ENCODE measurements around the gene ATP5MC2.
"Not testable (repeated sequence)": the region's sequence is repeated elsewhere in the genome, so short reads cannot be mapped to it uniquely, and the experiment has no call there.

ATP5MC2 gene

DNA sequence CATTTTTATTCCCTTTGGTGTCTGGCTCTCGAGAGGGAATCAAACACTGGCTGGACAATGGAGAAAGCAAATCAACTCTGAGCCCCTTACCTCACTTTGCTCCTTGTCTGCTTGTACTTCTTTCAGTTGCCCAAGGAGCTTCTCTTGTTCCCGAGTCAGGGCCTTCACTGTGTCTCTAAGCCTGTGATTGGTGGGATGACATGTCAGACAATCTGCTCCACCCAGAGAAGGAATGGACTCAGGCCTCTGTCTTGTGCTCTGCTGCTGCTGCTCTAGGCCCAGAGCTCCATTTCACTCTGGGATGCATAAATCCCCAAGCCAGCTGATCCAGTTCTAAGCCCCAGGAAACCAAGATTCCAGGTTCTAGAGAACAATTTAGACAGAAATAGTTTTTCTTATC lies 43.8 kb upstream of the ATP5MC2 start:
- TF ChIP-seq EZH2phosphoT487 (conservative IDR thresholded peaks at IDR 0.05; ENCODE audit: low read length) (no peak), CTCF (IDR thresholded peaks at IDR 0.05; ENCODE audit: insufficient read depth, low read length, poor library complexity, severe bottlenecking) (no peak)
- Histone ChIP-seq H3K9me2 (replicated peaks; ENCODE audit: insufficient read depth, low read length) (no peaks in the 10 kb centered on the region), H3K4me3 (ENCODE audit: insufficient read depth, low read length, poor library complexity, severe bottlenecking) (no peak overlapping the region), H3K9me3 (ENCODE audit: insufficient read depth, low read length) (no peaks in the 10 kb centered on the region), H3K79me2 (ENCODE audit: insufficient read depth, low read length) (no peaks in the 10 kb centered on the region), H3F3A (ENCODE audit: insufficient read depth) (no peaks in the 10 kb centered on the region), H3K36me3 (ENCODE audit: low read length) (no peaks in the 10 kb centered on the region), H3K27ac (ENCODE audit: low read depth, low read length) (no peak overlapping the region), H3K9ac (ENCODE audit: low read length) (no peak overlapping the region), H3K27me3 (ENCODE audit: low read length) (no peaks in the 10 kb centered on the region), H2AFZ (ENCODE audit: low read depth, low read length, severe bottlenecking) (no peak overlapping the region), H3K4me2 (ENCODE audit: low read depth, low read length, poor library complexity, severe bottlenecking) (no peak overlapping the region), H4K20me1 (ENCODE audit: low read depth, low read length) (no peaks in the 10 kb centered on the region)

DNA sequence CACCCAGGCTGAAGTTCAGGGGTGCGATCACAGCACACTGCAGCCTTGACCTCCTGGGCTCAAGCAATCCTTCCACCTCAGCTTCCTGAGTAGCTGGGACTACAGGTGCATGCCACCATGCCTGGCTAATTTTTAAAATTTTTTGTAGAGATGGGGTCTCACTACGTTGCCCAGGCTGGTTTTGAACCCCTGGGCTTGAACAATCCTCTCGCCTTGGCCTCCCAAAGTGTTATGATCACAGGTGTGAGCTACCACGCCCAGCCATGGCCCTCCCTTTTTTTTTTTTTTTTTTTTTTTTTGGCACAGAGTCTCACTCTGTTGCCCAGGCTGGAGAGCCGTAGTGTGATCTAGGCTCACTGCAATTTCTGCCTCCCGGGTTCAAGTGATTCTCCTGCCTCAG lies 42.7 kb upstream of the ATP5MC2 start:
- not testable (repeated sequence) for H2AFZ ChIP-seq (ENCODE audit: low read depth, low read length, severe bottlenecking); H3K9me2 ChIP-seq (replicated peaks; ENCODE audit: insufficient read depth, low read length); H4K20me1 ChIP-seq (ENCODE audit: low read depth, low read length); H3K4me3 ChIP-seq (ENCODE audit: insufficient read depth, low read length, poor library complexity, severe bottlenecking); H3K4me2 ChIP-seq (ENCODE audit: low read depth, low read length, poor library complexity, severe bottlenecking); H3K36me3 ChIP-seq (ENCODE audit: low read length); H3F3A ChIP-seq (ENCODE audit: insufficient read depth); H3K9me3 ChIP-seq (ENCODE audit: insufficient read depth, low read length); H3K9ac ChIP-seq (ENCODE audit: low read length); H3K79me2 ChIP-seq (ENCODE audit: insufficient read depth, low read length); H3K27ac ChIP-seq (ENCODE audit: low read depth, low read length); H3K27me3 ChIP-seq (ENCODE audit: low read length)

GRCh38 chr12:53717319-53717718 lies 41.4 kb upstream of the ATP5MC2 start:
- no peaks in the 10 kb centered on the region for H3K79me2 ChIP-seq (ENCODE audit: insufficient read depth, low read length)
- no peaks in the 10 kb centered on the region for H4K20me1 ChIP-seq (ENCODE audit: low read depth, low read length)
- H3K9me2 ChIP-seq (replicated peaks; ENCODE audit: insufficient read depth, low read length): no peaks in the 10 kb centered on the region
- H3F3A ChIP-seq (ENCODE audit: insufficient read depth): no peaks in the 10 kb centered on the region
- no peak overlapping the region for H3K4me3 ChIP-seq (ENCODE audit: insufficient read depth, low read length, poor library complexity, severe bottlenecking)
- H3K4me2 ChIP-seq (ENCODE audit: low read depth, low read length, poor library complexity, severe bottlenecking): no peak overlapping the region
- H3K27me3 ChIP-seq (ENCODE audit: low read length): no peaks in the 10 kb centered on the region
- H3K9me3 ChIP-seq (ENCODE audit: insufficient read depth, low read length): no peaks in the 10 kb centered on the region
- TF ChIP-seq EZH2phosphoT487 (conservative IDR thresholded peaks at IDR 0.05; ENCODE audit: low read length) (no peak), CTCF (IDR thresholded peaks at IDR 0.05; ENCODE audit: insufficient read depth, low read length, poor library complexity, severe bottlenecking) (no peak)
- H3K9ac ChIP-seq (ENCODE audit: low read length): no peak overlapping the region
- H2AFZ ChIP-seq (ENCODE audit: low read depth, low read length, severe bottlenecking): no peak overlapping the region
- H3K27ac ChIP-seq (ENCODE audit: low read depth, low read length): no peak overlapping the region
- no peaks in the 10 kb centered on the region for H3K36me3 ChIP-seq (ENCODE audit: low read length)

- Histone ChIP-seq H3K27me3 (ENCODE audit: low read length) (no peaks in the 10 kb centered on the region), H3F3A (ENCODE audit: insufficient read depth) (no peaks in the 10 kb centered on the region), H3K27ac (ENCODE audit: low read depth, low read length) (no peak overlapping the region), H2AFZ (ENCODE audit: low read depth, low read length, severe bottlenecking) (no peak overlapping the region), H3K4me2 (ENCODE audit: low read depth, low read length, poor library complexity, severe bottlenecking) (no peak overlapping the region), H3K4me3 (ENCODE audit: insufficient read depth, low read length, poor library complexity, severe bottlenecking) (no peak overlapping the region), H3K36me3 (ENCODE audit: low read length) (no peaks in the 10 kb centered on the region), H4K20me1 (ENCODE audit: low read depth, low read length) (no peaks in the 10 kb centered on the region), H3K79me2 (ENCODE audit: insufficient read depth, low read length) (no peaks in the 10 kb centered on the region), H3K9me3 (ENCODE audit: insufficient read depth, low read length) (no peaks in the 10 kb centered on the region), H3K9me2 (replicated peaks; ENCODE audit: insufficient read depth, low read length) (no peaks in the 10 kb centered on the region), H3K9ac (ENCODE audit: low read length) (no peak overlapping the region)
- TF ChIP-seq EZH2phosphoT487 (conservative IDR thresholded peaks at IDR 0.05; ENCODE audit: low read length) (no peak), CTCF (IDR thresholded peaks at IDR 0.05; ENCODE audit: insufficient read depth, low read length, poor library complexity, severe bottlenecking) (no peak)
These were observed 38.1 kb upstream of the ATP5MC2 start for GRCh38 chr12:53714004-53714403.

Data from SU-DHL-6 (cell line).